DND-41 (cell line): ENCODE measurements around the gene ZNF106.

Experiments
- EZH2 ChIP-seq: IDR thresholded peaks from 3 replicates; pipeline ENCODE4 v1.6.1; 2012; ENCODE audit warnings: borderline replicate concordance, low read depth, mild to moderate bottlenecking, moderate library complexity, low read length, inconsistent platforms; ENCODE audit not compliant: severe bottlenecking
- TF ChIP-seq, protein P1 (sequence below): IDR thresholded peaks from 2 replicates; pipeline ENCODE4 v1.5.1; 2012; ENCODE audit warnings: borderline replicate concordance, low read length, moderate library complexity, mild to moderate bottlenecking; ENCODE audit not compliant: poor library complexity, severe bottlenecking; ENCODE audit errors: extremely low read depth

DNA sequence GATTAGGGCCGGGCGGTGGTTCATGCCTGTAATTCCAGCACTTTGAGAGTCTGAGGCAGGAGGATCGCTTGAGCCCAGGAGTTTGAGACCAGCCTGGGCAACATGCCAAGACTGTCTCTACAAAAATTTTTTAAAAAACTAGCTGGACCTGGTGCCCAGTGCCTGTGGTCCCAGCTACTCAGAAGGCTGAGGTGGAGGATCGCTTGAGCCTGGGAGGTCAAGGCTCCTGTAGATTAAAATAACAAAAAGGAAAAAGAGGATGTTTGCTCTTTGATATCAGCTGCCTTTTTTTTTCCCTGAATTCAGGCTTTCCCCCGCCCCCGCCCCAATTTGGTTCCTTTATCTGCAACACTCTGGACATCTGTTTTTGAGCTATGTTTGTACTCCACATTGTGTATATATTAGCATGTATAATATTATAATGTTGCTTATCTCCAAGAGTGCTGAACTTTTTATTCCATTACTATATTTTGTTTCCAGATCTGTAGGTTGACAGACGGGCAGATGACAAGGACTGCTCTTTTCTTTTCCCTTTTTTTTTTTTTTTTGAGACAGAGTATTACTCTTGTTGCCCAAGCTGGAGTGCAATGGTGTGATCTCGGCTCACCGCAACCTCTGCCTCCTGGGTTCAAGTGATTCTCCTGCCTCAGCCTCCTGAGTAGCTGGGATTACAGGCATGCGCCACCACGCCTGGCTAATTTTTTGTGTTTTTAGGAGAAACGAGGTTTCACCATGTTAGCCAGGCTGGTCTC lies 9.1 kb upstream of the ZNF106 start:
- TF ChIP-seq, protein P1, sequence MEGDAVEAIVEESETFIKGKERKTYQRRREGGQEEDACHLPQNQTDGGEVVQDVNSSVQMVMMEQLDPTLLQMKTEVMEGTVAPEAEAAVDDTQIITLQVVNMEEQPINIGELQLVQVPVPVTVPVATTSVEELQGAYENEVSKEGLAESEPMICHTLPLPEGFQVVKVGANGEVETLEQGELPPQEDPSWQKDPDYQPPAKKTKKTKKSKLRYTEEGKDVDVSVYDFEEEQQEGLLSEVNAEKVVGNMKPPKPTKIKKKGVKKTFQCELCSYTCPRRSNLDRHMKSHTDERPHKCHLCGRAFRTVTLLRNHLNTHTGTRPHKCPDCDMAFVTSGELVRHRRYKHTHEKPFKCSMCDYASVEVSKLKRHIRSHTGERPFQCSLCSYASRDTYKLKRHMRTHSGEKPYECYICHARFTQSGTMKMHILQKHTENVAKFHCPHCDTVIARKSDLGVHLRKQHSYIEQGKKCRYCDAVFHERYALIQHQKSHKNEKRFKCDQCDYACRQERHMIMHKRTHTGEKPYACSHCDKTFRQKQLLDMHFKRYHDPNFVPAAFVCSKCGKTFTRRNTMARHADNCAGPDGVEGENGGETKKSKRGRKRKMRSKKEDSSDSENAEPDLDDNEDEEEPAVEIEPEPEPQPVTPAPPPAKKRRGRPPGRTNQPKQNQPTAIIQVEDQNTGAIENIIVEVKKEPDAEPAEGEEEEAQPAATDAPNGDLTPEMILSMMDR, result no peak
- no peak for TF ChIP-seq EZH2
